Stimulated activated naive CD8-positive, alpha-beta T cell treated with anti-CD3 and anti-CD28 coated beads, Interleukin-15, Interleukin-2, amounts not matched to agents 100 ng/mL and 50 ng/mL, for 24 hours (primary cell): ENCODE results near the gene CCDC15.
"Not testable (repeated sequence)": the region's sequence is repeated elsewhere in the genome, so short reads cannot be mapped to it uniquely, and the experiment has no call there.

ENCODE experiments used
- H3K27ac Mint-ChIP-seq: one replicate; pipeline ENCODE4 v1.8.0; 2021; ENCODE audit warnings: mild to moderate bottlenecking, mixed read lengths
- H3K27me3 Mint-ChIP-seq: one replicate; pipeline ENCODE4 v1.8.0; 2021; ENCODE audit warnings: mixed read lengths
- H3K36me3 Mint-ChIP-seq: one replicate; pipeline ENCODE4 v1.8.0; 2021; ENCODE audit warnings: low read depth, mixed read lengths
- H3K4me1 Mint-ChIP-seq: one replicate; pipeline ENCODE4 v1.8.0; 2021; ENCODE audit warnings: low read depth, mixed read lengths
- H3K4me3 Mint-ChIP-seq: one replicate; pipeline ENCODE4 v1.8.0; 2021; ENCODE audit warnings: mild to moderate bottlenecking, mixed read lengths
- H3K9me3 Mint-ChIP-seq: one replicate; pipeline ENCODE4 v1.8.0; 2021; ENCODE audit warnings: mixed read lengths

Gene CCDC15

GRCh38 chr11:125084057-125084416 is 130.0 kb downstream of the CCDC15 start:
- Mint-ChIP-seq H3K27ac (no peak overlapping the region), H3K4me1 (no peaks in the 10 kb centered on the region), H3K4me3 (no peak overlapping the region), H3K36me3 (no peaks in the 10 kb centered on the region), H3K9me3 (no peaks in the 10 kb centered on the region), H3K27me3 (no peaks in the 10 kb centered on the region)

DNA sequence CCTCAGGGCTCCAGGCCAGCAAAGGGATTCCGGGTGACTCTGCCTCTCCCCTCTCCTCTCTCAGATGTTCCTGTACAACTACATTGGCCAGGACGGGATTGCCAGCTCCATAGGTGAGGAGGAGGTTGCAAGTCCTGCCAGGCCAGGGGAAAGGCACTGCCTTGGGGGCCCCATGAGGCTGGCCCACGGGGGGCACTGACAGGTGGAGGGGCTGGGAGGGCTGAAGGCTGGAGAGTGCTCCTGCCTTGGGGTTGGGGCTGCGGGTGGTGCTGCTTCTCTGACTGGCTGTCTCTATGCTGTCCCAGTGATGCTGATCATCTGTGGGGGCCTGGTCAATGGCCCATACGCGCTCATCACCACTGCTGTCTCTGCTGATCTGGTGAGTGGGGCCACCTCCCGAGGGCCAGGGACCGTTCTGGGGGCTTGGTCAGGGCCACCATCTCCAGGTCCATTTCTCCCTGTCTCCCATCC is 130.8 kb downstream of the CCDC15 start:
- Mint-ChIP-seq H3K4me1 (no peaks in the 10 kb centered on the region), H3K27me3 (no peaks in the 10 kb centered on the region), H3K27ac (no peak overlapping the region), H3K9me3 (no peaks in the 10 kb centered on the region), H3K4me3 (no peak overlapping the region), H3K36me3 (no peaks in the 10 kb centered on the region)

DNA sequence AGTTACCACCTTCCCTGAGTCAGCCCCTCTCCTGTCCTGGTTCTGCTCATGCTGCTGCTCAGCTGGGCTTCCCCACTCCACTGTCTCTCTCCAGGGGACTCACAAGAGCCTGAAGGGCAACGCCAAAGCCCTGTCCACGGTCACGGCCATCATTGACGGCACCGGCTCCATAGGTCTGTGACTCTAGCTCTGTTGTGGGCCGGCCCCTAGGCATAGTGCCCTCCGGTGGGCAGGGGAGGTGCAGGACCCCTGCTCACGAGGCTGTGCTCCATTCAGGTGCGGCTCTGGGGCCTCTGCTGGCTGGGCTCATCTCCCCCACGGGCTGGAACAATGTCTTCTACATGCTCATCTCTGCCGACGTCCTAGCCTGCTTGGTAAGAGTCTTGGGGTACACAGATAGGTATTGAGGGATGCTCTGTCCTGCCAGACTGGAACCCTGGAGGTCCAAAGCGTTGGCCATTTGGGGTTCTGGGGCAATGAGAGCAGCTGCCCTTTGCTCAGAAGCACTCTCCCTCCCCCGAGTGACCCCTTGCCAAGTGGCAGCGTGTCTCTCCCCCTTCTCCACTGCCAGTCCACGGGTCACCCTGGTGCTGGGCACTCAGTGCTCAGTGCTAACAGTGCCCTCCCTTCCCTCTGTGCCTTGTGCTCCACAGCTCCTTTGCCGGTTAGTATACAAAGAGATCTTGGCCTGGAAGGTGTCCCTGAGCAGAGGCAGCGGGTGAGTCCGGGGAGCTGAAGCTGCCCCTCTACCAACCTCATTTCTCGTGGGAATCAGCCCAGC is 131.5 kb downstream of the CCDC15 start:
- no peak overlapping the region for H3K4me3 Mint-ChIP-seq
- no peaks in the 10 kb centered on the region for H3K4me1 Mint-ChIP-seq
- H3K36me3 Mint-ChIP-seq, result no peaks in the 10 kb centered on the region
- H3K27me3 Mint-ChIP-seq, result no peaks in the 10 kb centered on the region
- H3K27ac Mint-ChIP-seq, result no peak overlapping the region
- no peaks in the 10 kb centered on the region for H3K9me3 Mint-ChIP-seq

GRCh38 chr11:125086633-125087296 is 132.8 kb downstream of the CCDC15 start:
- H3K9me3 Mint-ChIP-seq, result no peaks in the 10 kb centered on the region
- H3K4me3 Mint-ChIP-seq, result no peak overlapping the region
- no peaks in the 10 kb centered on the region for H3K4me1 Mint-ChIP-seq
- no peaks in the 10 kb centered on the region for H3K27me3 Mint-ChIP-seq
- H3K27ac Mint-ChIP-seq, result no peak overlapping the region
- no peaks in the 10 kb centered on the region for H3K36me3 Mint-ChIP-seq

DNA sequence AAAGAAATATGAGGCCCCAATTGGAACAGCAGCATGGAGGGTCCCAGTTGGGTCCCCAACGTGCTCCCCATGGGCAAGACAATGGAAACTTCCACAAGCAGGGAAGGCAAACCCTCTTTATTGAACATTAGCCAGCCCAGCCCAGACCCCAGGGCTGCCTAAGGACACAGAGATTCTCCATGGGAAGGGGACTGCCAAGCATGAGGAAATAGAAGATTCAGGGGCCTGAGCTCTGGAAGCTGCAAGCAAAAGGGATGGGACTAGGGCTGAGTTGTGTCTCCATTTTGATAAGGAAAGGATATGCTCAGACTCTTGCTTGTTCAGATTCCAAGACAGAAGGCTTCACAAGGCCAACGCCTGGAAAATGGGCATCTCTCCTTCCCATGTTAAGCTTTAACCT is 134.1 kb downstream of the CCDC15 start:
- Mint-ChIP-seq H3K36me3 (no peaks in the 10 kb centered on the region), H3K27ac (no peak overlapping the region), H3K9me3 (no peaks in the 10 kb centered on the region), H3K27me3 (no peaks in the 10 kb centered on the region), H3K4me3 (no peak overlapping the region), H3K4me1 (no peaks in the 10 kb centered on the region)

- no peaks in the 10 kb centered on the region for H3K4me1 Mint-ChIP-seq
- no peak overlapping the region for H3K4me3 Mint-ChIP-seq
- H3K27me3 Mint-ChIP-seq, result no peaks in the 10 kb centered on the region
- H3K27ac Mint-ChIP-seq, result no peak overlapping the region
- no peaks in the 10 kb centered on the region for H3K36me3 Mint-ChIP-seq
- no peaks in the 10 kb centered on the region for H3K9me3 Mint-ChIP-seq
Observed at GRCh38 chr11:125088576-125089455, 134.8 kb downstream of the CCDC15 start.

- H3K27me3 Mint-ChIP-seq, H3K36me3 Mint-ChIP-seq, H3K27ac Mint-ChIP-seq, H3K4me3 Mint-ChIP-seq, H3K4me1 Mint-ChIP-seq, H3K9me3 Mint-ChIP-seq: not testable (repeated sequence)
Observed at GRCh38 chr11:125089481-125089880, 135.5 kb downstream of the CCDC15 start.

GRCh38 chr11:125090151-125090550 is 136.1 kb downstream of the CCDC15 start:
- not testable (repeated sequence) for H3K4me1 Mint-ChIP-seq, H3K27ac Mint-ChIP-seq, H3K4me3 Mint-ChIP-seq, H3K36me3 Mint-ChIP-seq, H3K9me3 Mint-ChIP-seq, H3K27me3 Mint-ChIP-seq

GRCh38 chr11:125090816-125091215 is 136.8 kb downstream of the CCDC15 start:
- H3K27me3 Mint-ChIP-seq, result no peaks in the 10 kb centered on the region
- H3K27ac Mint-ChIP-seq, result no peak overlapping the region
- H3K4me1 Mint-ChIP-seq, result no peaks in the 10 kb centered on the region
- no peaks in the 10 kb centered on the region for H3K9me3 Mint-ChIP-seq
- no peak overlapping the region for H3K4me3 Mint-ChIP-seq
- H3K36me3 Mint-ChIP-seq, result no peaks in the 10 kb centered on the region
